ENCODE data around the gene SOX10. TPM values are rescaled to one million over a fixed set of nuclear protein-coding genes. Genes with fewer than 3 reads are reported as not detected.

SOX10 gene
- polyA plus RNA-seq, 1 donor from 2014 or later, result not detected

- Histone ChIP-seq H3K4me3 (ENCODE audit: low read length) (no peak overlapping the region), H3K79me2 (replicated peaks; ENCODE audit: insufficient read depth, low read length) (no peaks in the 10 kb centered on the region), H4K20me1 (ENCODE audit: insufficient read depth) (no peaks in the 10 kb centered on the region), H3K9me2 (ENCODE audit: insufficient read depth, low read length) (no peaks in the 10 kb centered on the region), H3K4me2 (ENCODE audit: low read length) (no peak overlapping the region), H3K9ac (ENCODE audit: low read length) (no peak overlapping the region), H2AFZ (ENCODE audit: low read depth, low read length) (no peak overlapping the region), H3K36me3 (ENCODE audit: insufficient read depth, low read length) (no peaks in the 10 kb centered on the region), H3F3A (ENCODE audit: insufficient read depth, low read length, poor library complexity, severe bottlenecking) (no peaks in the 10 kb centered on the region), H3K27ac (ENCODE audit: low read length) (no peak overlapping the region), H3K9me3 (ENCODE audit: low read length) (no peaks in the 10 kb centered on the region), H3K27me3 (ENCODE audit: insufficient read depth, low read depth, low read length) (no peaks in the 10 kb centered on the region)
- TF ChIP-seq SMC3 (conservative IDR thresholded peaks at IDR 0.05; ENCODE audit: poor library complexity) (no peak), TAF1 (IDR thresholded peaks at IDR 0.05; ENCODE audit: low read depth) (no peak), RAD21 (conservative IDR thresholded peaks at IDR 0.05) (no peak), REST (IDR thresholded peaks at IDR 0.05; ENCODE audit: borderline replicate concordance) (no peak), MXI1 (conservative IDR thresholded peaks at IDR 0.05; ENCODE audit: poor library complexity, severe bottlenecking) (no peak), CTCF (IDR thresholded peaks at IDR 0.05; ENCODE audit: poor library complexity, severe bottlenecking) (no peak), POLR2AphosphoS5 (IDR thresholded peaks at IDR 0.05) (no peak), EP300 (conservative IDR thresholded peaks at IDR 0.05; ENCODE audit: poor library complexity, severe bottlenecking) (no peak), EZH2 (IDR thresholded peaks at IDR 0.05; ENCODE audit: borderline replicate concordance, insufficient read depth, low read length, poor library complexity, severe bottlenecking) (no peak)
These were observed 13.5 kb downstream of the SOX10 start for GRCh38 chr22:37970864-37971263.

- Histone ChIP-seq H4K20me1 (ENCODE audit: insufficient read depth) (no peaks in the 10 kb centered on the region), H3K9ac (ENCODE audit: low read length) (no peak overlapping the region), H3K4me2 (ENCODE audit: low read length) (no peak overlapping the region), H3K9me2 (ENCODE audit: insufficient read depth, low read length) (no peaks in the 10 kb centered on the region), H3K36me3 (ENCODE audit: insufficient read depth, low read length) (no peaks in the 10 kb centered on the region), H3K27me3 (ENCODE audit: insufficient read depth, low read depth, low read length) (no peaks in the 10 kb centered on the region), H3K9me3 (ENCODE audit: low read length) (no peaks in the 10 kb centered on the region), H3K4me3 (ENCODE audit: low read length) (no peak overlapping the region), H3K27ac (ENCODE audit: low read length) (no peak overlapping the region), H3K79me2 (replicated peaks; ENCODE audit: insufficient read depth, low read length) (peaks cover 5% of the 10 kb centered on the region), H2AFZ (ENCODE audit: low read depth, low read length) (no peak overlapping the region), H3F3A (ENCODE audit: insufficient read depth, low read length, poor library complexity, severe bottlenecking) (no peaks in the 10 kb centered on the region)
- TF ChIP-seq EP300 (conservative IDR thresholded peaks at IDR 0.05; ENCODE audit: poor library complexity, severe bottlenecking), result no peak
- TF ChIP-seq RAD21 (conservative IDR thresholded peaks at IDR 0.05), result no peak
- no peak for TF ChIP-seq CTCF (IDR thresholded peaks at IDR 0.05; ENCODE audit: poor library complexity, severe bottlenecking)
- TF ChIP-seq SMC3 (conservative IDR thresholded peaks at IDR 0.05; ENCODE audit: poor library complexity), result no peak
- TF ChIP-seq POLR2AphosphoS5 (IDR thresholded peaks at IDR 0.05), result no peak
- TF ChIP-seq MXI1 (conservative IDR thresholded peaks at IDR 0.05; ENCODE audit: poor library complexity, severe bottlenecking), result no peak
These were observed 15.7 kb downstream of the SOX10 start for GRCh38 chr22:37968452-37969251.

Data from neural cell (in vitro differentiated cells).